Effector memory CD4-positive, alpha-beta T cell (primary cell): ENCODE measurements around the gene TRIML1.
"Not testable (repeated sequence)": the region's sequence is repeated elsewhere in the genome, so short reads cannot be mapped to it uniquely, and the experiment has no call there.

Experiments used
- DNase-seq, 3 donors: peaks; one replicate each; pipeline ENCODE4 v3.0.0-alpha.2; 2020
- H3K27ac ChIP-seq: 2 replicates; pipeline ENCODE4 v1.7.0; 2013; ENCODE audit warnings: mild to moderate bottlenecking, low read length, moderate library complexity; ENCODE audit not compliant: insufficient read depth, poor library complexity, severe bottlenecking
- H3K27me3 ChIP-seq: replicated peaks from 2 replicates; pipeline ENCODE4 v1.7.0; 2013; ENCODE audit warnings: mild to moderate bottlenecking, low read length; ENCODE audit not compliant: insufficient read depth, control insufficient read depth, poor library complexity, severe bottlenecking
- H3K36me3 ChIP-seq: 2 replicates; pipeline ENCODE4 v1.7.0; 2013; ENCODE audit warnings: mild to moderate bottlenecking, low read length, moderate library complexity; ENCODE audit not compliant: control insufficient read depth, insufficient read depth
- H3K4me1 ChIP-seq: 2 replicates; pipeline ENCODE4 v1.7.0; 2013; ENCODE audit warnings: low read length, mild to moderate bottlenecking; ENCODE audit not compliant: control insufficient read depth, insufficient read depth, poor library complexity, severe bottlenecking
- H3K4me3 ChIP-seq: 2 replicates; pipeline ENCODE4 v1.7.0; 2013; ENCODE audit warnings: low read length, low read depth, mild to moderate bottlenecking; ENCODE audit not compliant: insufficient read depth, poor library complexity, severe bottlenecking
- H3K9me3 ChIP-seq: 2 replicates; pipeline ENCODE4 v1.7.0; 2013; ENCODE audit warnings: mild to moderate bottlenecking, low read length, moderate library complexity; ENCODE audit not compliant: control insufficient read depth

TRIML1 gene

GRCh38 chr4:188147176-188147575 lies 7.9 kb downstream of the TRIML1 start:
- Histone ChIP-seq H3K27ac (no peak overlapping the region), H3K4me3 (no peak overlapping the region), H3K27me3 (no peaks in the 10 kb centered on the region), H3K36me3 (no peaks in the 10 kb centered on the region), H3K4me1 (no peaks in the 10 kb centered on the region), H3K9me3 (no peaks in the 10 kb centered on the region)
- DNase-seq: no peak

DNA sequence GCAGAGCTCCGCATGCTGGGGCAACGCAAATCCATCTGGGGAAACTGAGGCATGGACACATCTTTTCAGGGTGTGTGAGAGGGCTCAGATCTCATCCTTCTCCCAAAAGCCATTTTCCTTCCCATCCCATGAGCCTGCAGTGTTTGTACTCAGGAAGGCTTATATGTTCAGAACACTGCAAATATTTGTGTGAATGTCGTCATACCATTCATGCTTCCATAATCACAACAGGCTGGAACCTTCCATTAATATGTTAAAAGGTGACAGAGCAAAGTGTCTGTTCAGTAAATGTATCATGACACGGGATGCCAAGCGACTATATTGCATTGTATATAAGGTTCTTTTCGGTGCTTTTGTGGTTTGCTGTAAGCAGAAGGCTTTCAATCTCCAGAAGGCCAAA lies 8.5 kb downstream of the TRIML1 start:
- Histone ChIP-seq H3K9me3 (no peaks in the 10 kb centered on the region), H3K36me3 (no peaks in the 10 kb centered on the region), H3K27ac (no peak overlapping the region), H3K4me3 (no peak overlapping the region), H3K27me3 (no peaks in the 10 kb centered on the region), H3K4me1 (no peaks in the 10 kb centered on the region)
- no peak for DNase-seq

DNA sequence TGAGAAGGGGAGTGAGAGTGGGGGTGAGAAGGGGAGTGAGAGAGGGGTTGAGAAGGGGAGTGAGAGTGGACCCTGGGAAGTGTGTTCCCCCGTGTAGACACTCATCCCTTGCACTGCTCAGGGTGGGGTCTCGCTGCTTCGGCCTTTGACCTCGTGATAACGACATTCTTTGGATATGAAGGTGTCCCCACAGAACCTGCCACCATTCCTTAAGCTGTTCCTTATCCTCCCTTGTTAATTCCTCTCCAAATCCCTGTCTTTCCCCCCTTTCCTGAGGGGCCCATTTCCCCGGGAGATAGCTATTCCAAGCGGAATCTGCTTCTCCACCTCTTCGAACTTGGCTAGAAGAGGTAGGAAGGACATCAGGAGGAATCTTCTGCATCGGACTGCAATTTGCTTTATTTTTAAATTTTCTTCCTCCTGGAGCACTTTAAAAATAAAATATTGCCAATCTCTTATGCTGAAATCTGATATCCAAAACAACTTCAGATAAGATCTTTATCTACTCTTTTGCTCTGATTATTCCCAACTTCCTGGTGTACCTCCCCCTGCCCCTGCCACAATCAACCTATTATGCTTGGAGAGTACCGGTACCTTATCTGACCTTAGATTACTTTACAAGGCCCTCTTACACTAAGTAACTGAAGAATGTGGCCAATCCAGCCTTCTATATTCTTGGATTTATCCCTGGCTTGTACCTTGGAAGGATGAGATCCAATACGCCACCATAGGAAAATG lies 15.6 kb downstream of the TRIML1 start:
- Histone ChIP-seq H3K27ac (no peak overlapping the region), H3K9me3 (no peaks in the 10 kb centered on the region), H3K4me1 (no peaks in the 10 kb centered on the region), H3K4me3 (no peak overlapping the region), H3K36me3 (no peaks in the 10 kb centered on the region), H3K27me3 (no peaks in the 10 kb centered on the region)
- DNase-seq: no peak

DNA sequence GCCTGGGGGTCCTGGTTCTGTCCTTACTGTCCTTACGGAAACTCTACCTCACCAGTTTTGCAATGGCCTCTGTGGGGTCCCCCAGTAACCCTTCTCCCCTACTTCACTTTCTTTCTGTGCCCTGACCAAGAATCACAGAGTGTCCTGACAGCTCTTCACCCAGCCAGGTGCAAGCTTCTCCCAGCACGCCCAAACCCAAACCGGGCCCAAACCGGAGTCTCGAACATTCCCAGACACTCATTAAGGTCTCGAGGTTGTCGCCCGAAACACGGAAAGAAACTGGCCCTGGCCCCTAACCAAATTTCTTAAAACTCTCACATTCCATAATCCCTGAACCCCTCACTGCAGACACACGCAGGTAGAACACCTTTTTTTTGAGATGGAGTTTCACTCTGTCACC lies 19.1 kb downstream of the TRIML1 start:
- Histone ChIP-seq H3K4me1 (no peaks in the 10 kb centered on the region), H3K36me3 (no peaks in the 10 kb centered on the region), H3K27ac (no peak overlapping the region), H3K27me3 (no peaks in the 10 kb centered on the region), H3K4me3 (no peak overlapping the region), H3K9me3 (no peaks in the 10 kb centered on the region)
- no peak for DNase-seq

GRCh38 chr4:188159513-188160226 lies 20.4 kb downstream of the TRIML1 start:
- not testable (repeated sequence) for H3K4me3 ChIP-seq, DNase-seq, H3K4me1 ChIP-seq, H3K36me3 ChIP-seq, H3K27me3 ChIP-seq, H3K9me3 ChIP-seq, H3K27ac ChIP-seq

DNA sequence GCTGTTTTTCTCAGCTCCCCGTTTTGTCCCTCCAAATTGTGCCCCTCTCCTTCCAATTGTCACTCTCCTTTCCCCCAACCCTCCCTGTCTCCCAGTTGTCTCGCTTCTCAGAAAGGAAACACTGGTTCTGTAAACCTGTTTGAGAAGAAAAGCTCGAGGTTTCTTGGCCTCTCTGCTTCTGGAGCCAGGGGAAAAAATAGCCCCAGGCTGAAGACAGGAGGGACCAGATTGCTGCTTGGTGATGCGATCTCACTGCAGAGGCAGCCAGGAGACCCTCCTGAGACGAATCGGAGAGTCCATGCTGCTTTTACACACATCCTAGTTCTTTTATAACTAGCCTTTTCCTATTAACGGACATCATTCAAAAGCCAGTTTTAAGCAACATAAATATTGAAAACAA lies 21.2 kb downstream of the TRIML1 start:
- Histone ChIP-seq H3K36me3 (no peaks in the 10 kb centered on the region), H3K27me3 (no peaks in the 10 kb centered on the region), H3K27ac (no peak overlapping the region), H3K4me1 (no peaks in the 10 kb centered on the region), H3K4me3 (no peak overlapping the region), H3K9me3 (no peaks in the 10 kb centered on the region)
- no peak for DNase-seq

DNA sequence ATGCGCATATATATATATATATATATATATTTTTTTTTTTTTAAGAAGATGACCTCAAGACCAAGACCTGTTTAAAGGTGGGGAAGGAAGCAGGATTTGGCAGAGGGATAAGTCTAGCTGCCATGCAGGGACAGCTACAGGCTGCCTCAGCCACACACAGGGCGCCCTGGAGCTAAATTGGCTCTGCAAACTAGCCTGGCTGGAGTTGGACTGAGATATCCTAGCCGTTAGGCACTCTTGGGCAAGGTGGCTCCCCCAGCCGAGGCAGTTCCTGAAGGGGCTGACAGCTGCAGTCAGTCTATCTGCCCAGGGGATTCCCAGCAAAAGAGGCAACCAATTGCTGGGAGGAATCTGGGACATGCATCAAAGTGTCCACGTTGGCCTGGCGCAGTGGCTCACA lies 21.9 kb downstream of the TRIML1 start:
- no peak overlapping the region for H3K27ac ChIP-seq
- no peak overlapping the region for H3K4me3 ChIP-seq
- no peaks in the 10 kb centered on the region for H3K27me3 ChIP-seq
- no peaks in the 10 kb centered on the region for H3K36me3 ChIP-seq
- no peaks in the 10 kb centered on the region for H3K4me1 ChIP-seq
- no peak for DNase-seq
- H3K9me3 ChIP-seq: no peaks in the 10 kb centered on the region

GRCh38 chr4:188162698-188163097 lies 23.5 kb downstream of the TRIML1 start:
- no peak overlapping the region for H3K27ac ChIP-seq
- no peak overlapping the region for H3K4me3 ChIP-seq
- H3K27me3 ChIP-seq: no peaks in the 10 kb centered on the region
- DNase-seq: no peak
- H3K36me3 ChIP-seq: no peaks in the 10 kb centered on the region
- no peaks in the 10 kb centered on the region for H3K4me1 ChIP-seq
- no peaks in the 10 kb centered on the region for H3K9me3 ChIP-seq

DNA sequence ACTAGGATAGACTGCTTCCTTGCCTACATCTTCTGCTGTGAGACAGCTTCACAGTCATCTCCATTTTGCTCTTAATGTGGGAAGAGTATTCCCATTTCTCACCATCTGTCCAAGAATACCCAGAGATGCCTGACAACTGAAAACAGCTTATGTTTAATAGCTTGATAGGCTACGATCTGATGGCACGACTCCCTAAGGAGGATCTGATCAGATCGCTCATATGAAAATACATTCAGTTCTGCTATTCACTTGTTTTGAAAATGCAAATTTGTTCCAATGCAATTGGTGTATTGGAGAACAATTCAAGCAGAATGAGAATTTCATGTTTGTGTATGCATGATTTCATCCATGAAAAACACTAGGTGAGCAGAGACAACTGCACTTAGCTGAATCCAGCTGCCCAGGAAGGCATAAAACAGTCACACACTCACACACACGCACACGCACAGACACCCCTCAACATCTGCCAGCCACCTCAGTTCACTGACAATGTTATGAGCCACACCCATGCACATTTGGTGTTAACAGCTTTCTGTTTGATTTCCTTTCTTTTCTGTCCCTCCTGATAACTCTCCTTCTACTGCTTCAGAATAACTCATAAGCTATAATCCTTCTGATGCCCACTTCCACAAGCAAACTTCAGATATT lies 29.6 kb downstream of the TRIML1 start:
- Histone ChIP-seq H3K9me3 (no peaks in the 10 kb centered on the region), H3K27ac (no peak overlapping the region), H3K36me3 (no peaks in the 10 kb centered on the region), H3K4me3 (no peak overlapping the region), H3K27me3 (no peaks in the 10 kb centered on the region), H3K4me1 (no peaks in the 10 kb centered on the region)
- DNase-seq: no peak

- no peak for DNase-seq
- H3K9me3 ChIP-seq: no peaks in the 10 kb centered on the region
These were observed 32.3 kb downstream of the TRIML1 start for GRCh38 chr4:188171551-188171950.

More at GRCh38 chr4:188171551-188171950, 32.3 kb downstream of the TRIML1 start:
- Histone ChIP-seq H3K4me3 (no peak overlapping the region), H3K4me1 (no peaks in the 10 kb centered on the region), H3K27ac (no peak overlapping the region), H3K36me3 (no peaks in the 10 kb centered on the region), H3K27me3 (no peaks in the 10 kb centered on the region)
